ENCODE data around the gene PAPSS1. TPM values are rescaled to one million over a fixed set of nuclear protein-coding genes. Genes with fewer than 3 reads are reported as not detected.
"Not testable (repeated sequence)": the region's sequence is repeated elsewhere in the genome, so short reads cannot be mapped to it uniquely, and the experiment has no call there.

Gene PAPSS1
- total RNA-seq, 1 experiment from 2014 or later = 50.0 TPM

DNA sequence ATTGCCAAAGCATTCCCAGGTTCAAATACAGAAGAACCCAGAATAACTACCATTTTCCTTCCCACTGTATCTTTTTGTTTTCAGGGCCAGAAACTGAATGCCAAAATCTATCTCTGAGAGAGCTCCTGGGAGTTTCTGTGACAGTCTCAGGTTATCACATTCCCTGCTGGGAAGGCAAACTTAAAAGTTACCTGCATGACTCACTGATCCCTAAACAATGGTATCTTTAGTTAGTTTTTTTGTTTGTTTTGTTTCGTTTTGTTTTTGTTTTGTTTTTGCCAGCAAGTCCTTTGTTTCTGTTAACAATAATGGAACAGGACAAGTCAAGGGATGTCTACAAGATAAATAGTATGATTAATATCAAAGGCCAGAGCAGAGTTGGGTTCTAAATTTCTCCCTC is 34.3 kb downstream of the PAPSS1 start:
- Histone ChIP-seq H3K4me3 (no peak overlapping the region), H3K36me3 (peaks cover 20% of the 10 kb centered on the region), H3K9me3 (replicated peaks) (no peaks in the 10 kb centered on the region), H3K27ac (no peak overlapping the region), H3K27me3 (no peaks in the 10 kb centered on the region), H3K4me1 (no peaks in the 10 kb centered on the region)
- DNase-seq = no peak

DNA sequence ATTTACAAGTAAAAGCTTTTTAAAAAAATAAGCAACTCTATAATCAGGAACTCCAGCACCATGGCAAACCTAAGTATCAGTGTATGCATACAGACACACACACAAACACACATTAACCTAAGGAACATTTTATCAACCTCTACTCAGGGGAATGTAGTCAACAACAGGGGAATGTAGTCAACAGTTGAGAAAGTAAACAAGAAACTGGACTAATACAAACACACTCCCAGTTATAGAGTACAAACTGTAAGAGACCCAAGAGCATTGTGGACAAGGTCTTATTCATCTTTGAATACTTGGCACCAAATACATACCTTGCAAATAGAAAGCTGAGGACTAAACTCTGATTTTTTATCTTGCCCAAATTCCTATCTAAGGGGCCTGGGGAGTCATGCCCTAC is 36.2 kb downstream of the PAPSS1 start:
- Histone ChIP-seq H3K4me3 (no peak overlapping the region), H3K9me3 (replicated peaks) (no peaks in the 10 kb centered on the region), H3K27ac (no peak overlapping the region), H3K27me3 (no peaks in the 10 kb centered on the region), H3K36me3 (peaks cover 20% of the 10 kb centered on the region), H3K4me1 (no peaks in the 10 kb centered on the region)
- no peak for DNase-seq

- no peak overlapping the region for H3K27ac ChIP-seq
- H3K9me3 ChIP-seq (replicated peaks) = no peaks in the 10 kb centered on the region
- H3K36me3 ChIP-seq = peaks cover 27% of the 10 kb centered on the region
- DNase-seq = no peak
- no peaks in the 10 kb centered on the region for H3K4me1 ChIP-seq
- H3K27me3 ChIP-seq = no peaks in the 10 kb centered on the region
- H3K4me3 ChIP-seq = no peak overlapping the region
These were observed 37.7 kb downstream of the PAPSS1 start for GRCh38 chr4:107682306-107682705.

- H3K27me3 ChIP-seq = no peaks in the 10 kb centered on the region
- DNase-seq = no peak
- no peaks in the 10 kb centered on the region; the same call in 1 of the 2 replicates for H3K36me3 ChIP-seq
- H3K9me3 ChIP-seq (replicated peaks) = no peaks in the 10 kb centered on the region
- H3K4me3 ChIP-seq = no peak overlapping the region
- no peak overlapping the region for H3K27ac ChIP-seq
- no peaks in the 10 kb centered on the region for H3K4me1 ChIP-seq
These were observed 51.0 kb downstream of the PAPSS1 start for GRCh38 chr4:107669068-107669467.

- Histone ChIP-seq H3K36me3 (no peaks in the 10 kb centered on the region; the same call in 1 of the 2 replicates), H3K27me3 (no peaks in the 10 kb centered on the region), H3K9me3 (replicated peaks) (no peaks in the 10 kb centered on the region), H3K4me1 (no peaks in the 10 kb centered on the region), H3K27ac (no peak overlapping the region), H3K4me3 (no peak overlapping the region)
- peak in 1 of 2 experiments; percentile 8 for DNase-seq
These were observed 53.9 kb downstream of the PAPSS1 start for GRCh38 chr4:107666134-107666533.

DNA sequence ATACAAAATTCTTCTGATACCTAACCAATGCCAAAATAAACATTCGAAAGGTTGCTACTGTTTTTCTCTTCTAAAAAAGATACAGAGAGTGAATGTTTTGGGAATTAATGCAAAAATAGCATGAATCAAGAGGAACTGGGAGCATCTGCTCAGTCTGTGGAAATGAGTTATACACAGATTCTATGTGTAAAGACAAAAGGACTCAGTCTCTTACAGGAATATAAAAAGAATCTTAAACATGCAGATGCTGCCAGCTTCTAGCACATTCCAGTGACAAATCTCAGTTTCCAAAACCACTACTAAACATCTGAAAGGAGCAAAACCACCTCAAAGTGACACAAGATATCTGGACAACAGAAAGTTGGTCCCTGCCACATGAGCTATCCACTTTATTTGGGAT is 55.0 kb downstream of the PAPSS1 start:
- no peak for DNase-seq
- Histone ChIP-seq H3K4me1 (no peaks in the 10 kb centered on the region), H3K36me3 (no peaks in the 10 kb centered on the region; the same call in 1 of the 2 replicates), H3K4me3 (no peak overlapping the region), H3K27me3 (no peaks in the 10 kb centered on the region), H3K9me3 (replicated peaks) (no peaks in the 10 kb centered on the region), H3K27ac (no peak overlapping the region)

- H3K27ac ChIP-seq = no peak overlapping the region
These were observed 61.4 kb downstream of the PAPSS1 start for GRCh38 chr4:107658400-107659336.

DNA sequence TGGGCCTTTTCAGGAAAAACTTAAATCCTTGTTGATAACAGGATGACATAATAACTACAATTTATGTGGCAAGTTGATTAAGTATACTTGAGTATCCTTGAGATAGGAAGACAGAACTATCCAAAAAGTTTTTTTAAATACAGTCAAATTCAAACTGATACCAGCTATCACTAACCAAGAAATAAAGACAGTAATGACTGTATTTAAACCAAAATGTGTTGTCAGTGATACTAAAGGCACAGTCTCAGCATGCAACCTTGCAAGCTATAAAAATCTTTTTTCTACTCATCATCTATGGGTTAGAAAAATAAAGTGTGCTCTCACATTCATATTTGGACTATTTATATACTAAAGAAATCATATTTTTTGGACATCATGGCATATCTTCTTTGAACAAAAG is 64.7 kb downstream of the PAPSS1 start:
- H3K27me3 ChIP-seq = no peaks in the 10 kb centered on the region
- DNase-seq = no peak
- peaks cover 5% of the 10 kb centered on the region for H3K36me3 ChIP-seq
- no peaks in the 10 kb centered on the region for H3K9me3 ChIP-seq (replicated peaks)
- H3K4me3 ChIP-seq = no peak overlapping the region
- no peaks in the 10 kb centered on the region for H3K4me1 ChIP-seq
- no peak overlapping the region for H3K27ac ChIP-seq

More at GRCh38 chr4:107658400-107659336, 61.4 kb downstream of the PAPSS1 start:
- Histone ChIP-seq H3K9me3 (replicated peaks) (no peaks in the 10 kb centered on the region), H3K27me3 (no peaks in the 10 kb centered on the region), H3K36me3 (no peaks in the 10 kb centered on the region; the same call in 1 of the 2 replicates), H3K4me1 (no peaks in the 10 kb centered on the region), H3K4me3 (no peak overlapping the region)
- no peak for DNase-seq

DNA sequence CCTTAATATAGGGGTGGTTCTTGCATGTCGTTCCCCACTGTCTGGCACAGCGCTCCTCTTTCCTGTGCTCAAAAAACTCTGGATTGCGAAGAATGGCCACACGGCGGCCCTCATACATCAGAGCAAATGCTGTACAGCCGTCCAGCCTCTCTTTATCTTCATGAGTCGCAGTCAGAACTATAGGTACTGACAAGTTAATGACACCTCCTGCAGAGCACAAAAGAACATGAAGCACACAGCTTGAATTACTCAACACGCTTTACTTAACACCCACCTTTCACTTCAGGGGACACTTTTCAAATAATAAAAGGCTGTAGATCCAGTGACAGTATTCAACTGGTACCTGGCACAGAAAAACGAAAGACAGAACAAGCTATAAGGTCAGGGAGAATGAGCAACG is 65.3 kb downstream of the PAPSS1 start:
- Histone ChIP-seq H3K4me3 (no peak overlapping the region), H3K4me1 (no peaks in the 10 kb centered on the region), H3K27me3 (no peaks in the 10 kb centered on the region), H3K9me3 (replicated peaks) (no peaks in the 10 kb centered on the region), H3K27ac (no peak overlapping the region), H3K36me3 (peaks cover 5% of the 10 kb centered on the region)
- DNase-seq = no peak

DNA sequence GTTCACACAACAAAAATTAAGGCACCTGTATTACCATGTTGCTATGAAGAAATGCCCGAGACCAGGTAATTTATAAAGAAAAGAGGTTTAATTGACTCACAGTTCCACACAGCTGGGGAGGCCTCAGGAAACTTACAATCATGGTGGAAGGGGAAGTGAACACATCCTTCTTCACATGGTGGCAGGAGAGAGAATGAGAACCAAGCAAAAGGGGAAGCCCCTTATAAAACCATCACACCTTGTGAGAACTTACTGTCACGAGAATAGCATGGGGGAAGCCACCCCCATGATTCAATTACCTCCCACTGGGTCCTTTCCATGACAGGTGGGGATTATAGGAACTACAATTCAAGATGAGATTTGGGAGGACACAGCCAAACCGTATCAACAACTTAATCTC is 68.6 kb downstream of the PAPSS1 start:
- DNase-seq; H3K9me3 ChIP-seq (replicated peaks); H3K4me1 ChIP-seq; H3K27me3 ChIP-seq; H3K4me3 ChIP-seq; H3K36me3 ChIP-seq; H3K27ac ChIP-seq: not testable (repeated sequence)

DNA sequence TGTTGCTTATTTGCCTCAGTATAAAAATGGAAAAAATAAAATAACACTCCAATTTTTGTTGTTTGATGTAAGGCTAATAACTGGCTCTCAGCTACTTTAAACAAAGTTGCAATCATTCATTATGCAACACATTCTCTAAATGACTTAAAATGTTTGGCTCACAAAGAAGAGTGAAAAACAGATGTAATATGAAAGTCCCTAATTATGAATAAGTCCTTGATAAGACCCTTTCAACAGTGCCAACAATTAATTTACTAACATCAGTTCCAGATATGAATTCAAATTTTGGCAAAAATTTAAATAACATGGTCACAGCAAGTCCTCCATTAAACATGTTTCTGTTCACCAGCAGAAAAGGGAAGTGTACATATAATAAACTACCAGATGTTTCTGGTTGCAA is 69.8 kb downstream of the PAPSS1 start:
- H3K36me3 ChIP-seq = peaks cover 5% of the 10 kb centered on the region; the same call in 1 of the 2 replicates
- no peaks in the 10 kb centered on the region for H3K9me3 ChIP-seq (replicated peaks)
- no peak overlapping the region for H3K4me3 ChIP-seq
- H3K27ac ChIP-seq = no peak overlapping the region
- no peaks in the 10 kb centered on the region for H3K27me3 ChIP-seq
- no peak for DNase-seq
- peaks cover 5% of the 10 kb centered on the region; the same call in 1 of the 2 replicates for H3K4me1 ChIP-seq

- no peak for DNase-seq
- Histone ChIP-seq H3K4me1 (peaks cover 5% of the 10 kb centered on the region; the same call in 1 of the 2 replicates), H3K4me3 (no peak overlapping the region), H3K9me3 (replicated peaks) (no peaks in the 10 kb centered on the region), H3K27ac (no peak overlapping the region), H3K36me3 (peaks cover 12% of the 10 kb centered on the region), H3K27me3 (no peaks in the 10 kb centered on the region)
These were observed 71.6 kb downstream of the PAPSS1 start for GRCh38 chr4:107648178-107648991.

GRCh38 chr4:107647591-107647990 is 72.4 kb downstream of the PAPSS1 start:
- Histone ChIP-seq H3K9me3 (replicated peaks) (no peaks in the 10 kb centered on the region), H3K4me3 (no peak overlapping the region), H3K36me3 (peaks cover 12% of the 10 kb centered on the region), H3K4me1 (peaks cover 5% of the 10 kb centered on the region; the same call in 1 of the 2 replicates), H3K27ac (no peak overlapping the region), H3K27me3 (no peaks in the 10 kb centered on the region)
- peak; percentile 14 to 30 for DNase-seq

GRCh38 chr4:107645604-107646003 is 74.4 kb downstream of the PAPSS1 start:
- Histone ChIP-seq H3K9me3 (replicated peaks) (no peaks in the 10 kb centered on the region), H3K4me3 (no peak overlapping the region), H3K27me3 (no peaks in the 10 kb centered on the region), H3K36me3 (peaks cover 7% of the 10 kb centered on the region), H3K27ac (no peak overlapping the region), H3K4me1 (peaks cover 5% of the 10 kb centered on the region; the same call in 1 of the 2 replicates)
- DNase-seq = no peak

DNA sequence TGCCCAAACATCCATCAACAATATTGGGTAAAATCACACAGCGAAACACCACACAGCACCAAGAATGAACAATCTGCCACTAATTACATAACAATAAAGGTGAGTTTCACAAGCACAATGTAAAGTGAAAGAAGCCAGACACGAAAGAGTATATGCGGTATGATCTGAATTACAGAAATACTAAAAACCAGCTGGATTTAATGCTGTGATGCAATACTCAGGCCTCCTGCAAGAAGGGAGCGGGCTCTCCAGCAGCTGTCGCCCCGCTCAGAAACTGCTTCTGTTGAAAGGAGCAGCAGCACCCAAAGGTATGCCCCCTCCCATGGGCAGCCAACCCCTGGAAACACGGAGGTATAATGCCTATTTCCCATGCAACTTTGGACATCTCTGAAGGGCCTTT is 77.0 kb downstream of the PAPSS1 start:
- Histone ChIP-seq H3K27ac (no peak overlapping the region), H3K4me3 (no peak overlapping the region), H3K36me3 (peaks cover 7% of the 10 kb centered on the region; the same call in 1 of the 2 replicates), H3K9me3 (replicated peaks) (no peaks in the 10 kb centered on the region), H3K27me3 (no peaks in the 10 kb centered on the region), H3K4me1 (peaks cover 2% of the 10 kb centered on the region; the same call in 1 of the 2 replicates)
- no peak for DNase-seq

Measured in SJCRH30 (cell line).